Measurements from ENCODE around the gene PGD.
"Not testable (repeated sequence)": the region's sequence is repeated elsewhere in the genome, so short reads cannot be mapped to it uniquely, and the experiment has no call there.

Gene PGD

DNA sequence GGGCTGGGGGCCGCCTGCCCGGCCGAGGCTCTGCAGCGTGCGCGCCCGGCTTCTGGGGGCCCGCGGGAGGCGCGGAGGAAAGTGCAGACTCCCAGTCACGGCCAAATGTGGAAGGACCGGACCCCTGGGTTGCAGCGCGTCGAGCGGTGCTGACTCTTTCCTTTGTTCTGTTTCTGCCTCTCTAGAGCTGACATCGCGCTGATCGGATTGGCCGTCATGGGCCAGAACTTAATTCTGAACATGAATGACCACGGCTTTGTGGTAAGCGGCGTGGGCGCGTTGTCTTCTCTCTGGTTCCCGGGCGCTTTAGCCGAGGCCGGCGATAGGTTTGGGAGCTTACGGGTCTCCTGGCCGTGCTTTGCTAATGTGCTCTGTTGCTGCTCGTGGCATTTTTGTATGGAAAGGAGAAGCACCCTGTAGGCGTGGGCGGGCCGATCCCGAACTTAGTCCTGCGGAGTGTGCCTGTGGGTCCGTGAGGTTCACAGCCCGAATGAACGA lies 629 bp downstream of the PGD start:
- peak in 1 of 2 experiments; percentile 28 for DNase-seq

DNA sequence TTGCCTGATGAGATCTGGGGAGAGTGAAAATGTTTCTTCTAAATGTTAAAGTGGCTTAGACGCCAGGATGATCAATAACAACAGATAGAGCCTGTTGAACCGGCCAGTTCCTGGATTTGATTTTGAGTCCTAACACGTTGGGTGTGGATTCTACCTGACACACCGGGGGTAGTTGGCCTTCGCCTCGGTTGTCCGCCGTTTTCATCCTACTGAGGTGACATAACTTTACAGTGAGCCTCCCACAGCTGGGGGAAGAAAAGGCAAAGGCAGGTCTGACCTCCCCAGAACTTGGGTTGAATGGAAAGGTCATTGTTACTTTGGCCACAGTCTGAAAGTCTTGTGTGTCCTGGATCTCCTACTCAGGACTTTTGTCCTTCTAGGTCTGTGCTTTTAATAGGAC lies 1.1 kb downstream of the PGD start:
- no peak for DNase-seq

DNA sequence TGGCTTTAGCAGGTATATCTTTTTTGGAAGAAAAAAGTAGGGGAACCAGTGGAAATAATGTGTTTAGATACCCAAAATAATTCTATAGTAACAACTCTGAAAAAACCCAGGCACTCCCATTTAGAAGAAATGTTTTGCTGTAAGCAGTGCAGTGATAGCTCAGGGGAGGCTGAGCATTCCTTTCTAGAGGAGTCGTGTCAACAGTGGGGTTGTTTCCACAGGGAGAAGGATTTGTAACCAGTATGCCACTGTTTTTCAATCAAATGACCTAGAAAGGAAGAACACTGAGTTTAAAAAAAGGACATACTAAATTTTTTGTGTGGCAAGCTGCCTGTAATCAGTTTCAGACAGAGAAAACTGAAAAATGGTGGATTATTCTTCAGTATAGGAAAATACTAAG lies 2.4 kb downstream of the PGD start:
- DNase-seq = no peak

DNA sequence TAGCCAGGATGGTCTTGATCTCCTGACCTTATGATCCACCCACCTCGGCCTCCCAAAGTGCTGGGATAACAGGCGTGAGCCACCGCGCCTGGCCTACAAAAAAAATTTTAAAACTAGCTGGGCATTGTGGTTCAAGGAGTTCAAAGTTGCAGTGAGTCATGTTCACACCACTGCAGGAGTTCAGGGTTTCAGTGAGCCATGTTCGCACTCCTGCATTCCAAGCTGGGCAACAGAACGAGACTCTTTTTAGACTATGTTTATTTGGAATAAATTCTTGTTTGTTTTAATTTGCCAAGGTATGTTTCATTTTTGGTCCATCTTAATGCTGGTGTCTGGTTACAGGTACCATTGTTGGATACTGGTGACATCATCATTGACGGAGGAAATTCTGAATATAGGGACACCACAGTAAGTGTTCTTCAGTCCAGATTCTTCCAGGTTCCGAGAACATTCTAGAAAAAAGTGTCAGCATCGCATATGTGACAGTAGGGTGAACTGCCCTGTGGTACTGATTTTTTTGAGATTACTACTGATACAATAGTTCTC lies 3.9 kb downstream of the PGD start:
- no peak for DNase-seq

DNA sequence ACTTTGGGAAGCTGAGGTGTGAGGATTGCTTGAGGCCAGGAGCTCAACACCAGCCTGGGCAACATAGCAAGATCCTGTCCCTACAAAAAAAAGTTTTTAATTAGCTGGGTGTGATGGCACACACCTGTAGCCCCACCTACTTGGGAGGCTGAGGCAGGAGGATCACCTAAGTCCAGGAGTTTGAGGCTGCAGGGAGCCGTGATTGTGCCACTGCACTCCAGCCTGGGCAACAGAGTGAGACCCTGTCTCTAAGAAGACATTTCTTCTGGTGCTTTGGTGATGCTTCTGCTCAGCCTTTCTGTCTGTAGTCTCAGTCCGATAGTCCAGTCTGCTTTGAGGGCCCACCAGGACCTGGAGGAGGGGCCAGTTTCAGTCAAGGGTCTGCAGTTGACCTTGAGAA lies 8.3 kb downstream of the PGD start:
- no peak for DNase-seq

DNA sequence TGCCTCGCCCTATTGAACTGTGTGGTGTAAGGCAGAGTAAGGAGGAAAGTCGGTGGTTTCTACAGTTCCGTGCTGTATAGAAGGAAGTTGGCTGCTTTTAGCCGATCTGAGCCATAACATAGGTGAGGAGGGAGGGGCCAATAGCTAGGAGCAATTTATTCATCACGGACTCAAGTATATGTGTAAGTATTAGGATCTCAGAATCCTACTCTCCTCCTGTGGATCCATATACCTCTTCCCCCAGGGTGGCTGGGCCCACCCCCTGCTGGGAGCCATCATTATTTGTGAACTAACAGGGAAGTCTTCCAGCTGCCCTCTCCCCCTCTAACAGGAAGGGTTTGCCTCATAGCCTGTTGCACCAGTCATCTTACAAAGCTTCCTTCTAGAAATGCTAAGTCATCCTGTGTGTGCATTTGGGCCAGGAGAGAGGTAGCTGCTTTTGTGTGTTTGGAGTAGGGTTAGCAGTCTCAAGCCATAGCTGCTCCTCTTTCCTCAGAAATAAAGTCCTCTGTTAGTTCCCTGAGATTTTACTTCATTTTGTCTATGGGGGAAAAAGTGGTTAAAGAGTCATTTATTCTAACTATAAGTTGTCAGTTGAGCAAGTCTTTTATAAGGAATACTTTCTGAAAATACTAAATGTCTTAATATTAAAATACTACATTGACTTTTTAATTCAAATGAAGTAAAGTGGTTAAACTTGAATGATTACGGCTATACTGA lies 16.5 kb downstream of the PGD start:
- DNase-seq = no peak

DNA sequence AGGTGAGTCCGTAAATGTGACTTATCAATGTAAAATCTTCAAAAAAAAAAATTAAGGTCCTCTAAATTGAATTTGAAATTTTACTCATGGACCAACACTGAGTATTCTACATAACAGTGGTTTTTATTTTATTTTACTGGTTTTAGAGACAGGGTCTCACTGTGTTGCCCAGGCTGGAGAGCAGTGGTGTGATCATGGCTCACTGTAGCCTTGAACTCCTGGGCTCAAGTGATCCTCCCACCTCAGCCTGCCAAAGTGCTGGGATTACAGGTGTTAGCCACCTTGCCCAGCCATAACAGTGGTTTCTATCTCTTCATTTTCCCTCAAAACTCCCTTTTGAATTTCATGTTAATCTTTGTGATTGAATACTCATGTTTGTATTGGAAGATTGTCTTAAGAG lies 17.1 kb downstream of the PGD start:
- not testable (repeated sequence) for DNase-seq

DNA sequence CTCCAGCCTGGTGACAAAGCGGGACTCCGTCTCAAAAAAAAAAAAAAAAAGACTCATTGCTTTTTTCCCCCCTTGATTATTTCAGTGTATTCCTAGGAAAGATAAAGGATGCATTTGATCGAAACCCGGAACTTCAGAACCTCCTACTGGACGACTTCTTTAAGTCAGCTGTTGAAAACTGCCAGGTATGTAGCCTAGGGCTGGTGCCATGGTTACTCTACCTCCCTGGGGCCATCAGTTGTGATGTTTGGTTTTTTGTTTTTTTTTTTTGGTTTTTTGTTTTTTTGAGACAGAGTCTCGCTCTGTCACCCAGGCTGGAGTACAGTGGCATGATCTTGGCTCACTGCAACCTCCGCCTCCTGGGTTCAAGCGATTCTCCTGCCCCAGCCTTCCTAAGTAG lies 19.9 kb downstream of the PGD start:
- DNase-seq = not testable (repeated sequence)

DNA sequence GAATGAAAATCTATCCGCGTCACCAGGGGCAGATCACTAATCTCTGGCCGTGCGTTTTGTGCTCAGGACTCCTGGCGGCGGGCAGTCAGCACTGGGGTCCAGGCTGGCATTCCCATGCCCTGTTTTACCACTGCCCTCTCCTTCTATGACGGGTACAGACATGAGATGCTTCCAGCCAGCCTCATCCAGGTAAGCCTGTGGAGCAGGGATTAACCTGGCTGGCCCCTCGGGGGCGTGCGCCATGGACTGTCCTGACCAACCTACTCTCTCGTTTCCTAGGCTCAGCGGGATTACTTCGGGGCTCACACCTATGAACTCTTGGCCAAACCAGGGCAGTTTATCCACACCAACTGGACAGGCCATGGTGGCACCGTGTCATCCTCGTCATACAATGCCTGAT lies 20.5 kb downstream of the PGD start:
- DNase-seq = no peak

DNA sequence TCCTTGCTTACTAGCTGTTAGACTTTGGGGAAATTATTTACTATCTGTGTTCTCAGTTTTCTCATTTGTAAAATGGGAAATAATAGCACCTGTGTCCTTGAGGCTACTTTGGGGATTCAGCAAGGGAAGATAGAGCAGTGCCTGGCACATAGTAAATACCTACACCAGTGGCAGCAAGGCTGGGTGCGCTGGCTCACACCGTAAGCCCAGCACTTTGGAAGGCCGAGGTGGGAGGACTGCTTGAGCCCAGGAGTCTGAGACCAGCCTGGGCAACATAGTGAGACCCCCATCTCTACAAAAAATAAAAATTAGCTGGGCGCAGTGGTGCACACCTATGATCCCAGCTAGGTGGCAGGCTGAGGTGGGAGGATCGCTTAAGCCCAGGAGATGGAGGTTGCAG lies 22.8 kb downstream of the PGD start:
- no peak for DNase-seq

DNA sequence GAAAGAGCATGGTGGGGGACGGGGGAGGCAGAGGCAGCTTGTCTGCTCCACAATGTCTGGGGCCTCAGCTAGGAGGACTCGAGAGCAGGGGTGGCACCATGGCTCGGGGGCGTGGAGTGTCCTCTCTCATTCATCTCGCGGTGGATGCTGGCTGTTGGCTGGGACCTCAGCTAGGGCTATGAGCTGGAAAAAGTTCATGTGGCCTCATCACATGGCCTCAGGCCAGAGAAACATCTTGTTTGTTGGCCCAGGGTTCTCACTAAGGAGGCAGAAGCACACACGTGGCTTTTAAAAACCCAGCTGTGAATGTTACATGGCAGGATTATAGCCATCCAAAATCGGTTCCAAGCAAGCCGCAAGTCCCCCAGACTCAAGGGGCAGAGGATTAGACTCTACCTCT lies 25.2 kb downstream of the PGD start:
- DNase-seq = no peak

DNA sequence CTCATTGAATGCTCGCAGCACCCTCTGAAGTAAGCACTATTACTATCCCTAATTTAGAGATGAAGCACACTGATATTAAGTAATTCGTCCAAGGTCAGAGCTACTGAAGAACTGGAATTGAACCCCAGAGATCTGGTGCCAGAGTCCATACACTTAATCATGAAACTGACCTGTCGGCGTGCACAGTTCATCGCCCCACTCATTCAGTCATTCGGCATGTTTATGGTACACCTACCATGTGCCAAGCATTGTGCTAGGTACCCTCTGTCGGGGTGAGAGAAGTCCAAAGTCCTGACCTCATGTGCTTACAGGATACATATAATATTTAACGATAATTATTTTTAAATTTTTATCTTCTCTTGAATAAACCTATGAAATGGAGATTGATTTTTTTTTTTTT lies 25.8 kb downstream of the PGD start:
- no peak for DNase-seq

DNA sequence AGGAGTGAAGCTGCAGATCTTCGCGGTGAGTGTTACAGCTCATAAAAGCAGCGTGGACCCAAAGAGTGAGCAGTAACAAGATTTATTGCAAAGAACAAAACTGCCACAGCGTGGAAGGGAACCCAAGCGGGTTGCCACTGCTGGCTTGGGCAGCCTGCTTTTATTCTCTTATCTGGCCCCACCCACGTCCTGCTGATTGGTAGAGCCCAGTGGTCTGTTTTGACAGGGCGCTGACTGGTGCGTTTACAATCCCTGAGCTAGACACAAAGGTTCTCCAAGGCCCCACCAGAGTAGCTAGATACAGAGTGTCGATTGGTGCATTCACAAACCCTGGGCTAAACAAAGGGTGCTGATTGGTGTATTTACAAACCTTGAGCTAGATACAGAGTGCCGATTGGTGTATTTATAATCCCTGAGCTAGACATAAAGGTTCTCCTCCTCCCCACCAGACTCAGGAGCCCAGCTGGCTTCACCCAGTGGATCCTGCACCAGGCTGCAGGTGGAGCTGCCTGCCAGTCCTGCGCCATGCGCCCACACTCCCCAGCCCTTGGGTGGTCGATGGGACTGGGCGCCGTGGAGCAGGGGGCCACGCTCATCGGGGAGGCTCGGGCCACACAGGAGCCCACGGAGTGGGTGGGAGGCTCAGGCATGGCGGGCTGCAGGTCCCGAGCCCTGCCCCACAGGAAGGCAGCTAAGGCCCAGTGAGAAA lies 27.1 kb downstream of the PGD start:
- not testable (repeated sequence) for DNase-seq

DNA sequence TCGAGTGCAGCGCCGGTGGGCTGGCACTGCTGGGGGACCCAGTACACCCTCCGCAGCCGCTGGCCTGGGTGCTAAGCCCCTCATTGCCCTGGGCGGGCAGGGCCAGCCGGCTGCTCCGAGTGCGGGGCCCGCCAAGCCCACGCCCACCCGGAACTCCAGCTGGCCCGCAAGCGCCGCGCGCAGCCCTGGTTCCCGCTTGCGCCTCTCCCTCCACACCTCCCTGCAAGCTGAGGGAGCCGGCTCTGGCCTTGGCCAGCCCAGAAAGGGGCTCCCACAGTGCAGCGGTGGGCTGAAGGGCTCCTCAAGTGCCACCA lies 27.6 kb downstream of the PGD start:
- DNase-seq = not testable (repeated sequence)

DNA sequence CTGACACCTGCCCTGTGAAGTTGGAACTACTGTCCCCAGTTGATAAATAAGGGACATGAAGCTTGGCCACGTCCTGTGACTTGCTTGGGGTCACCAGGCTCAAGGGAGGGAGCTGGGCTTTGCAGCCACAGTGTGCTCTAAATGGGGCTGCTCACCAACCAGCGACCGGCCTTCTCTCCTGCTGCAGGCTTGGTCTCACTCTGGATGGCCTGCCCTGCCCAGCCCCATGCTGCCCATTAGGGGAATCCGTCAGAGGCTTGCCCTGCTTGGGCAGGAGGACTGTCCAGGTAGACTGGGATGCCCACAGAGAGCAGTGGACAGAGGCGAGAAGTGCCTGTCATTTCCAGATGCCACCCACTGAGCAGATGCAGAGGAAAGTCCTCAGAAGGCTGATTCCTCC lies 30.1 kb downstream of the PGD start:
- DNase-seq = no peak

DNA sequence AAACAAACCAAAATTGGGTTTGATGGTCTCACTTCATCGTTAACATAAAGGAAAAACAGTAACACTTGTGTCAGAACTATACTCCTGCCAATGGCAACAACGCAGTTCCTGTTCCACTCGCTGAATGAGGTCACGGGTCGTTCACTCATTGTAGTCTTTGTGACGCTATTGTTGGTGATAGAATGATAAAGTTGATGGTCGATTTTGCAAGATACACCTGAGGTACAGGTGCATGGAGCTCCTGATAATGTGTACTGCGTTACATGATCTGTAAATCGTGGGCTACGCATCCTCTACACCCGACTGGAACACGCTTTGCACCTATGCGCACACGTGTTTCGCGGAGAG lies 31.0 kb downstream of the PGD start:
- peak; percentile 21 to 38 for DNase-seq

DNA sequence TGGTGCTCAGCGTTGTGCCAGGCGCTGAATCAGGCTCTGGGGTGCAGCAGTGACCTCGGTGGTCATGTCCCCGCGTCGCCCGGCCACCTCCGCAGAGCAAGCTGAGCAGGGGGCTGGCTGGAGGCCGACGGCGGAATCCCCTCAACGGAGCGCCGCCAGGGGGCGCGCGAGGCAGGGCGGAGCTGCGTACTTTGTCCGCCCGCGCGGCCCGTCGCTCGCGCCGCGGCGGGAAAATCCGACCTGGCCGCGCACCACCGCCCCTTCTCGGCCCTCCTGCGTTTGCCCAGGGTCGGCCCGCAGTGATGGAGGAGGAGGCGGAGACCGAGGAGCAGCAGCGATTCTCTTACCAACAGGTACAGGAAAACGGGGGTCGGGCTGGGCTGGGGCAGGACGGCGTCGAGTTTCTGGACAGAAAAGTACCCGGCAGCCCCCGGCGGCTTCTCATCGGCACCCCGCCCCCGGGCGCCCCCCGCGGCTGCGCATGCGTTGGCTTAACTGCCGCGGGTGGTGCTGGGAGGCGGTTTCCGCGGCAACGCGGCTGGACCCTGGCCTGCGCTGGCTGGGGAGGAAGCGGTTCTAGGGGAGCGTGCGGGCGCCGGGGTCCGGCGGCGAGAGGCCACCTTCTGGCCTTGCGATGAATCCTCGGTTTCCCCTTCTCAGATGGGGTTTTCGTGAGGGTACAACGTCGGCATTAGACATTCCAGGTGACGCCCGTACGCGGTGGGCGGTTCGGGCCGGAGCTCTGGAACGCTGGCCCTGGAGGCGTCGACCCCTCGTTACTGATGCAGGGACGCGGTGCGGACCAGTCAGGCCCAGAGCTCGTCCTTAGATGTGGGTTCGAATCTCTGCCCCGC lies 31.6 kb downstream of the PGD start, which contains the start of gene CENPS:
Gene CENPS (plus strand): TSS at position 218 of the 854 bp plus-strand sequence. CDS start 85 bp downstream, at position 303.
- peak; percentile 87 to 90 for DNase-seq

DNA sequence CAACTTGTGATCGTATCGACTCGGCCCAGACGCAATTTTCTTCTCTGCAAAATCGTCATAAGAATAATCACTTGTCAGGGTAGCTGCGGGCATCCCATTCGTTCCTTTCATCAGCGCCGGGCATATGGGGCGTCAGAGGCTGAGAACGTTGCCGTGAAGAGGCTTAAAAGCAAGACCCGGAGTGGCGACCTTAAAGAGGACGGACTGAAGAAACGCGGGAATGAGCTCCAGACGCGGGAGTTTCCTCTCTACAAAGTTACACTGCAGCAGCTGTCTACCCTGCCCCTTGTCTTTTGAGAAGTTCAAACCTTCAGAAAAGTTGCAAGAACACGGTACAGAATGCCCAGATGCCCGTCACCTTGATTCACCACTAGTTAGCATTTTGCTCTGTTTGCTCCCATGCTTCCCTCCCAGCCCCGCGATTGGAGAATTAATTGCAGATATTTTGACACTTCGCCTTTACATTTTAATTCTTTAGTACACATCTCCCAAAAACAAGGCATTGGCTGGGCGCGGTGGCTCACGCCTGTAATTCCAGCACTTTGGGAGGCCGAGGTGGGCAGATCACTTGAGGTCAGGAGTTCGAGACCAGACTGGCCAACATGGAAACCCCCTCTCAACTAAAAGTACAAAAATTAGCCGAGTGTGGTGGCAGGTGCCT lies 32.3 kb downstream of the PGD start:
- peak in 1 of 2 experiments; percentile 23 for DNase-seq

DNA sequence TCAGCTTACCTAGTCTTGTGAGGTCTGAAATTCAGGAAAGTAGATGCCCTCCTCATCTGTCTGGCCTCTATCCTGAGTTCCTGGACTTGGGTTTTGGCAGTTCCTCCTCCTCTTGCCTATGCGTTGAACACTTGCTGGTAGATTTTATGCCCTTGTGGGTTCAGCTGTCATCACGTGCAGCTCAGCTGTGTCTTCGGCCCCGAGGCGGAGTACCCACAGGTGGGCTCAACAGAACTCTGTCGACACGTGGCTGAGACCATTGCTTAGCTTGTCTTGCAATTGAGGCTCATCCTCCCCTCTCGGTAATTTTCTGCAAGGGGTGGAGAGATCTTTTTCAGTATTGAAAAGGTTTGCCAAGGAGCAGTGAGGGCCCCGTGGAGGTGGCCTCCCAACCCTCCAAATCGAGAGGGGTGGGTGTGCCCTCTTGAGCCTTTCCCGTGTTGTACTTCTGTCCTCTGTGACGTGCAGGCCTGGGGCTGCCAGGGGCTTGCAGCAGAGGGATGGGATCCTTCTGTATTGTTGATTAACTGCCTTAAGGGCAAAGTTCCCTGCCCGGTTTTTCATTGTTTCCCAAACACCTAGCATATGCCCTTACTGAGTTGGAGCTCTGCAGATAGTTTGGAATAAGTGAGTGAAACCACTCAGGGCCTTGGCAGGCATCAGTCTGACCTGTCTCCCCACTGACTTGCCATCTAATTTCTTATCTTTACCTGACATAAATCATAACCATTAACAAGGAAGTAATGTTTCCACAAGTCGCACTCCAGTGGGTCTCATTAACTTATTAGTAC lies 34.2 kb downstream of the PGD start:
- no peak for DNase-seq

DNA sequence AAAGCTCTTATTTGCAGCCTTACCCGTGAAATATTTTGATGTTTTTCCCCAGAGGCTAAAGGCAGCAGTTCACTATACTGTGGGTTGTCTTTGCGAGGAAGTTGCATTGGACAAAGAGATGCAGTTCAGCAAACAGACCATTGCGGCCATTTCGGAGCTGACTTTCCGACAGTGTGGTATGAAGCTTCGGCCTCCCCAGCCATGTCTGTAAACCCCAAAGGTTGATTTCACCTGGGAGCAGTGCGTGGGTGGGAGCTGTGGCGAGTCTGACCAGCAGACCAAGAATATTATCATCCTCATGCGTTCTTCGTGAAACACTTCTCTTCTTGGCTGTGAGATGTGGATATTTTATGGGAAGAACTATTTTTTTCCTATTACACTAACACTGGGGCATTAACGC lies 34.9 kb downstream of the PGD start:
- DNase-seq = no peak

DNA sequence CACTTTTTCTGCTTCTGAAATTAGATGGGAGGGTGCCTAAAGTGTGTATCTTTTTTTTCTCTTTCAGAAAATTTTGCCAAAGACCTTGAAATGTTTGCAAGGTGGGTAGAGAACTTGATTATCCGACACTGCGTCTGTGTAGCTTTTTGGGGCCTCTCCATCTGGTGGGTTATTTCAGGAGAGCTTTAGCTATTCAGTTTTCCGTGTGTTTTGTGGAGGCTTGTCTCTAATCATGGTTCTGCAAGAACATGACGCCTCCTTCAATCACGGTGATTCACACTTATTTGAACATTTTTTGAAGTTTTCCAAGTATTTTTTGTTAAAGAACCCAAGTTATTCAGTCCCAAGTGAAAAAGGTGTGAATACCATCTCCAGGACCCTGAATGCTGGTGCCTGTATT lies 35.7 kb downstream of the PGD start:
- no peak for DNase-seq

DNA sequence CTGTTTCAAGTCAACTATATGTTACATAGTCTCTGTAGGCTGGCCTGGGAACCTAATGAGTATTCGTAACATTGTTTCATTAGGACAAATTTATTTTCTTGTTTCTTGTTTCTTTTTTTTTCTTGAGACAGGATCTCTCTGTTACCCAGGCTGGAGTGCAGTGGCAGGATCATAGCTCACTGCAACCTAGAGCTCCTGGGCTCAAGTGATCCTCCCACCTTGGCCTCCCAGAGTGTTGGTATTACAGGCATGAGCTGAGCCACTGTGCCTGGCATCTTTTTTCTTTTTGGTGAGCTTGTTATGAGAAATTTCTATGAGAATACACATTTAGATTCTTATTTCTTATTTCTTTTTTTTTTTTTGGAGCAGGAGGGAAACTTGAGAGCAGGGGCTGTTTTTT lies 38.2 kb downstream of the PGD start:
- no peak for DNase-seq

Measured in activated CD4-positive, alpha-beta T cell treated with anti-CD3 and anti-CD28 coated beads, Interleukin-2, amount 50 U/mL, for 48 hours (primary cell).